Right lobe of liver (tissue), 4 donors: ENCODE measurements around the gene ASAP2.

Source experiments
- CTCF ChIP-seq, 4 donors: fragments of 200-600 bp in 3 of 4; fragments of 450-650 bp in 1 of 4; IDR thresholded peaks; one replicate each; pipeline versions ENCODE4 v1.5.1 to v1.8.0; 2016 to 2022; ENCODE audit warnings: antibody characterized with exemption in 4 of 4, mild to moderate bottlenecking in 2 of 4
- POLR2A ChIP-seq: fragments of 450-650 bp; IDR thresholded peaks from one replicate; pipeline ENCODE4 v1.6.1; 2017; ENCODE audit warnings: antibody characterized with exemption, mild to moderate bottlenecking
- donor health status: DM: no; HTN: no; CAD: no.
- donor health status: DM: no; HTN: no; CAD: no.
- donor health status: DM: no; HTN: yes; CAD: no.

DNA sequence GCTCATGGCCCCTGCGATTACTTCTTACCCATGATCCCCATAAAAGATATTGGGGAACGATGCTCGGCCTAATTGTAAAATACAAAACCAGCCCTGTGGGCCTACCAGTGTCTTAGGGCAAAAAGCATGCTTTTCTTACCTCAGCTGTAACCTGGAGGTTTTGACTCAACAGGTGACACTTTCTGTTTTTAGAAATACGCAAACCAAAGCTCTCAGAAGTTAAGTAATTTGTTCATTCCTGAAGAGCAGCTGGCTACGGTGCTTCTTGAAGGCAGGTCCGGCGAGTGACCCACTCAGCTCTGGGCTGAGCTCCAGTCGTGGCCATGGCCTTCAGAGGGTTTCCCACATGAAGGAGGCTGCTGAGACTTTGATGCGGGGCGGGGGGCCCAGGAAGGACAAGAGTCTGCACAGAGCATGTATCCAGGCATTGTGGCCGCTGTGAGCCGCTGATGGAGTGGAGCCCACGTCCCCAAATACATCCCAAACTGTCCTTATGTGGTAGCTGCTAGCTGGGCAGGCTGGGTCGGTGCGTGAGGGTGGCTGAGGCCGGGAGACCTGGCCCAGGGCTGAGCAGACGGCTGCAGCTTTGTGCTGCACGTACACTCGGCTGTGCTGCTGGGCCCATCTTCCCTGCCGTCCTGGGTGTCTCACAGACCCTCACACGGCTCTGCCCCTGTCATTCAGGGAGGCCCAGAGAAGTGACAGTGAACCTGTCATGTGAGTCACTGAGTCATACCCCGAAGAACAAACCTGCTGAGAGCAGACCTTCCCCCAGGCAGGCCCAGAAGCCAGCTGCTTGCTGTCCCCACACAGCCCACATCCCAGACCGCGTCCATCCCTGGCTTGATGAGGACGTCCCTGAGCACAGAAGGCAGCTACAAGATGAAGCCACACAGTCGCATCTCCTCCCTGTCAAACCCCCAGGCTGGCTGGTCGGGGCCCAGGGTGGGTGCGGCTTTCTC is 182.6 kb downstream of the ASAP2 start:
- TF ChIP-seq CTCF (IDR thresholded peaks at IDR 0.05) (no peak), POLR2A (no peak)
